DND-41 (cell line): ENCODE measurements around the gene SHMT2.

Experiments
- ATAC-seq: fragments of 200-7000 bp; cut with Tn5 transposase; 3 replicates; pipeline ENCODE4 v1.9.1; 2021; ENCODE audit warnings: low read depth; ENCODE audit not compliant: insufficient read depth
- DNase-seq: peaks from one replicate; pipeline ENCODE4 v3.0.0-alpha.2; 2020
- H2AFZ ChIP-seq: 2 replicates; pipeline ENCODE4 v1.6.0; 2012; ENCODE audit warnings: low read depth, low read length
- H3K27ac ChIP-seq: 2 replicates; pipeline ENCODE4 v1.5.1; 2012; ENCODE audit warnings: low read length, inconsistent platforms
- H3K27me3 ChIP-seq: fragments of 200-600 bp; sonication (generic); 2 replicates; pipeline ENCODE4 v1.6.0; 2012; ENCODE audit warnings: low read length, mild to moderate bottlenecking, inconsistent platforms; ENCODE audit not compliant: insufficient read depth, poor library complexity
- H3K36me3 ChIP-seq: 2 replicates; pipeline ENCODE4 v1.5.1; 2012; ENCODE audit warnings: low read length, inconsistent platforms; ENCODE audit not compliant: insufficient read depth
- H3K4me1 ChIP-seq: 2 replicates; pipeline ENCODE4 v1.5.1; 2012; ENCODE audit warnings: mild to moderate bottlenecking, low read length; ENCODE audit not compliant: insufficient read depth
- H3K4me2 ChIP-seq: 2 replicates; pipeline ENCODE4 v1.6.0; 2012; ENCODE audit warnings: mild to moderate bottlenecking, moderate library complexity, low read length, inconsistent platforms; ENCODE audit not compliant: insufficient read depth
- H3K4me3 ChIP-seq, 2 experiments: fragments of 200-600 bp in 1 of 2; shearing (Covaris generic) in 1 of 2; 2 replicates each; pipeline ENCODE4 v1.5.1; 2012 to 2016; ENCODE audit warnings: inconsistent platforms in 2 of 2, low read length in 2 of 2, mild to moderate bottlenecking in 2 of 2, low read depth in 1 of 2, moderate library complexity in 1 of 2
- H3K79me2 ChIP-seq: 2 replicates; pipeline ENCODE4 v1.6.0; 2012; ENCODE audit warnings: low read length, inconsistent platforms; ENCODE audit not compliant: insufficient read depth
- H3K9ac ChIP-seq: 2 replicates; pipeline ENCODE4 v1.6.0; 2012; ENCODE audit warnings: low read depth, mild to moderate bottlenecking, inconsistent platforms, low read length, moderate library complexity
- H3K9me3 ChIP-seq: 2 replicates; pipeline ENCODE4 v1.5.1; 2012; ENCODE audit warnings: low read length, moderate library complexity, mild to moderate bottlenecking, inconsistent platforms; ENCODE audit not compliant: insufficient read depth, severe bottlenecking
- H4K20me1 ChIP-seq: 2 replicates; pipeline ENCODE4 v1.6.0; 2012; ENCODE audit warnings: low read length; ENCODE audit not compliant: insufficient read depth
- CTCF ChIP-seq: IDR thresholded peaks from 2 replicates; pipeline ENCODE4 v1.5.1; 2012; ENCODE audit warnings: borderline replicate concordance, low read length, moderate library complexity, mild to moderate bottlenecking; ENCODE audit not compliant: poor library complexity, severe bottlenecking; ENCODE audit errors: extremely low read depth
- EZH2 ChIP-seq: IDR thresholded peaks from 3 replicates; pipeline ENCODE4 v1.6.1; 2012; ENCODE audit warnings: borderline replicate concordance, low read depth, mild to moderate bottlenecking, moderate library complexity, low read length, inconsistent platforms; ENCODE audit not compliant: severe bottlenecking

Gene SHMT2

GRCh38 chr12:57254506-57255280 is 25.2 kb downstream of the SHMT2 start:
- no peak for TF ChIP-seq EZH2
- no peak for TF ChIP-seq CTCF
- Histone ChIP-seq H3K4me3 (no peak overlapping the region), H3K9me3 (no peaks in the 10 kb centered on the region)

GRCh38 chr12:57255916-57256315 is 26.4 kb downstream of the SHMT2 start:
- Histone ChIP-seq H3K4me3 (no peak overlapping the region), H3K27ac (no peak overlapping the region), H3K9me3 (no peaks in the 10 kb centered on the region), H3K4me1 (no peaks in the 10 kb centered on the region), H3K9ac (no peak overlapping the region), H3K79me2 (no peaks in the 10 kb centered on the region), H4K20me1 (no peaks in the 10 kb centered on the region), H3K36me3 (peaks cover 53% of the 10 kb centered on the region), H2AFZ (no peak overlapping the region), H3K4me2 (no peak overlapping the region), H3K27me3 (no peaks in the 10 kb centered on the region)
- DNase-seq (no peak), ATAC-seq (no peak)
- no peak for TF ChIP-seq CTCF
- no peak for TF ChIP-seq EZH2

More at GRCh38 chr12:57254506-57255280, 25.2 kb downstream of the SHMT2 start:
- Histone ChIP-seq H3K79me2 (no peaks in the 10 kb centered on the region), H3K9ac (no peak overlapping the region), H3K27ac (no peak overlapping the region), H3K27me3 (no peaks in the 10 kb centered on the region), H4K20me1 (no peaks in the 10 kb centered on the region), H3K36me3 (peaks cover 42% of the 10 kb centered on the region), H3K4me2 (no peak overlapping the region), H2AFZ (no peak overlapping the region), H3K4me1 (no peaks in the 10 kb centered on the region)
- DNase-seq, result no peak
- no peak for ATAC-seq

DNA sequence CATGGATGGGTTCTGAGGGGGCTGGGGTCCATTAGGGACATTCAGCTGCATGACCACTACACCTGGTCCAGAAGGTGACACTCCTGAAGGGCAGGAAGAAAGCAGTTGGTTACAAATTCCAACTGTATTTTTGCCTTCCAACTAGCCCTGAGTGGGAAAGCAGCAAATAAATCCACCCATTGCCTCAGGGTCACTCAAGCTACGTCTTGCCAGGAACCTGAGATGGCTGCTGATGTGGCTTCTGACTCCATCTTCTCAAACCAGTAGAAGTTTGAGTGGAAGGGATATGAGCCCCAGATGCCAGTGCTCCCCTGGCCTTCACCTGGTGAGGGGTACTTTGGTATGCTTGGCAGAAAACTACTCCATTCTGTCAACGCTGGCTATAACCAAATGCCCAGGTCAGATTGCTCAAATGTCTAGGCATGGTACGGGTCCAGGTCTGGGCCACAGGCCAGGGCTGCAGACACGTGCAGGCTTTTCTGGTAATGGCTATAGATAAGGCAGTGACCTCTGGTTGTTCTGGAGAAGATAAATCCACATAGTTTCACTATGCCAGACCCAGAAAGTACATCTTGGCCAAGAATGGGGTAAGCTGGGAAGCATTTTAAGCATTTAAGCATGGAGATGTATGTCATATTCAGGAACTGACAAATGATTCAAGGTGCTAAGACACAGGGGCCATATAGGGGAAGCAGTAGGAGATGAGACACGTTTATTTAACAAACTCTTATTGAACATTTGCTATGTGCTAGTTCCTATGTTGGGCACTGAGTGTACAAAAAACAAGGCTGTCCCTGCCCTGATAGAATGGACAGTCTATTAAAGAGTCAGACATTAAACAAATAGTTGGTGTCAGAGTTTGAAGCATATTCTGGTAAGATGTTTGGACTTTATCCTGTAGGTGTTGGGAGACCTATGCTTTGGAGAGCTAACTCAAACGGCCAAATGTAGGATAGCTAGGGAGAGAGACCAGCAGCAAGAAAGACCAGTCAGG is 29.8 kb downstream of the SHMT2 start:
- no peak for DNase-seq
- Histone ChIP-seq H3K4me3 (no peak overlapping the region), H3K79me2 (no peaks in the 10 kb centered on the region), H3K9ac (no peak overlapping the region), H3K27me3 (no peaks in the 10 kb centered on the region), H3K36me3 (peaks cover 64% of the 10 kb centered on the region), H3K4me2 (no peak overlapping the region), H2AFZ (no peak overlapping the region), H3K27ac (no peak overlapping the region), H4K20me1 (no peaks in the 10 kb centered on the region), H3K4me1 (no peaks in the 10 kb centered on the region), H3K9me3 (no peaks in the 10 kb centered on the region)
- no peak for ATAC-seq
- TF ChIP-seq EZH2 (no peak), CTCF (no peak)
